K562 (cell line): ENCODE measurements around the gene ITGA11. TPM values are rescaled to one million over a fixed set of nuclear protein-coding genes. Genes with fewer than 3 reads are reported as not detected.

Source experiments
- ATF3 ChIP-seq, 2 experiments: fragments of 450-650 bp in 1 of 2; sonication (generic) in 1 of 2; formaldehyde crosslinking in 1 of 2; IDR thresholded peaks in 1 of 2; conservative IDR thresholded peaks in 1 of 2; 2 replicates each; pipeline versions ENCODE4 v1.6.1 to v1.8.1; 2016 to 2023; ENCODE audit warnings: mild to moderate bottlenecking in 2 of 2, moderate library complexity in 2 of 2, inconsistent platforms in 1 of 2, missing genetic modification reagents in 1 of 2
- BRD9 ChIP-seq: fragments of 450-650 bp; IDR thresholded peaks from 2 replicates; pipeline ENCODE4 v1.6.1; 2018; ENCODE audit warnings: low read depth; ENCODE audit not compliant: partially characterized antibody
- CHCHD3 ChIP-seq: fragments of 250-450 bp; sonication (Bioruptor Pico); IDR thresholded peaks from 2 replicates; pipeline ENCODE4 v2.1.2; 2022; ENCODE audit warnings: mild to moderate bottlenecking
- CTBP1 ChIP-seq: fragments of 450-650 bp; IDR thresholded peaks from 2 replicates; pipeline ENCODE4 v1.6.1; 2016; ENCODE audit warnings: borderline replicate concordance
- DMBX1 ChIP-seq: fragments of 250-450 bp; sonication (Bioruptor Pico); IDR thresholded peaks from 2 replicates; pipeline ENCODE4 v1.8.0; 2022; ENCODE audit warnings: inconsistent platforms, mild to moderate bottlenecking, moderate library complexity, borderline replicate concordance
- ELF2 ChIP-seq: fragments of 250-450 bp; sonication (Bioruptor Pico); IDR thresholded peaks from 2 replicates; pipeline ENCODE4 v1.5.0; 2021; ENCODE audit warnings: mild to moderate bottlenecking
- HSF4 ChIP-seq: fragments of 250-450 bp; sonication (Bioruptor Pico); IDR thresholded peaks from 2 replicates; pipeline ENCODE4 v2.1.2; 2022; ENCODE audit warnings: mild to moderate bottlenecking, moderate library complexity, borderline replicate concordance
- JUND ChIP-seq, 2 experiments: IDR thresholded peaks; 2 replicates in 1 of 2; 3 replicates in 1 of 2; pipeline ENCODE4 v1.6.1; 2011; ENCODE audit warnings: borderline replicate concordance in 2 of 2, low read depth in 2 of 2, low read length in 2 of 2, improper control_type of control experiment in 1 of 2, missing biosample characterization in 1 of 2, missing genetic modification characterization in 1 of 2, missing genetic modification reagents in 1 of 2
- LCOR ChIP-seq: sonication (generic); formaldehyde crosslinking; IDR thresholded peaks from 2 replicates; pipeline ENCODE4 v1.8.0; 2022; ENCODE audit warnings: mild to moderate bottlenecking, missing genetic modification reagents
- MLX ChIP-seq, 2 experiments: fragments of 450-650 bp in 1 of 2; sonication (generic) in 1 of 2; formaldehyde crosslinking; conservative IDR thresholded peaks; 2 replicates each; pipeline versions ENCODE4 v1.4.0 to v1.8.1; 2020 to 2022; ENCODE audit warnings: mild to moderate bottlenecking in 1 of 2, missing genetic modification reagents in 1 of 2
- MXD1 ChIP-seq: fragments of 250-450 bp; sonication (Bioruptor Pico); IDR thresholded peaks from 2 replicates; pipeline ENCODE4 v1.8.0; 2021; ENCODE audit warnings: borderline replicate concordance, mild to moderate bottlenecking, moderate library complexity; ENCODE audit not compliant: poor library complexity, severe bottlenecking
- PHTF2 ChIP-seq: fragments of 250-450 bp; sonication (Bioruptor Pico); IDR thresholded peaks from 2 replicates; pipeline ENCODE4 v1.5.0; 2021; ENCODE audit warnings: mild to moderate bottlenecking
- SMARCE1 ChIP-seq: fragments of 450-650 bp; IDR thresholded peaks from 2 replicates; pipeline ENCODE4 v1.7.1; 2016; ENCODE audit warnings: mild to moderate bottlenecking
- TCF3 ChIP-seq: sonication (generic); formaldehyde crosslinking; IDR thresholded peaks from 2 replicates; pipeline ENCODE4 v1.4.0; 2020; ENCODE audit warnings: mild to moderate bottlenecking, missing genetic modification reagents
- TRIM24 ChIP-seq, 2 experiments: fragments of 450-650 bp; IDR thresholded peaks; 2 replicates each; pipeline ENCODE4 v1.6.1; 2016
- polyA plus RNA-seq, 8 experiments: library from polyadenylated mRNA; depleted of rRNA in 4 of 8; stranded (reverse) in 5 of 8; unstranded in 3 of 8; fragments of >200 nt; fragmentation: Nextera tagmentation in 2 of 8; fragmentation: Illumina TruSeq in 1 of 8; extraction: Ambion mirVana in 2 of 8; extraction: Trizol in 1 of 8; gene quantifications; 2 replicates each; pipeline versions ENCODE4 v1.2.1 to v1.2.3, GENCODE V29; 2011 to 2014; ENCODE audit warnings: inconsistent platforms in 1 of 8, missing spikeins in 1 of 8
- total RNA-seq, 7 experiments: library from RNA; depleted of rRNA in 6 of 7; stranded (reverse); fragments of >200 nt in 6 of 7; fragmentation: Illumina TruSeq in 2 of 7; extraction: Trizol in 2 of 7; gene quantifications; 2 replicates each; pipeline versions ENCODE4 v1.2.1 to v1.2.3, GENCODE V29; 2011 to 2021; ENCODE audit warnings: low replicate concordance in 1 of 7
- TF ChIP-seq, protein P1 (sequence below): sonication (generic); formaldehyde crosslinking; IDR thresholded peaks from 2 replicates; pipeline ENCODE4 v1.8.0; 2023; ENCODE audit warnings: missing genetic modification reagents, mild to moderate bottlenecking, borderline replicate concordance
- TF ChIP-seq, protein P2 (sequence below): fragments of 450-650 bp; IDR thresholded peaks from 2 replicates; pipeline ENCODE4 v1.6.1; 2016; ENCODE audit warnings: mild to moderate bottlenecking

ITGA11 gene
- total and polyA plus RNA-seq, 9 of the 15 experiments (the other 6 are each of a cell fraction or from before 2014, with no cell fraction given): 0.01 TPM; not detected in 8

DNA sequence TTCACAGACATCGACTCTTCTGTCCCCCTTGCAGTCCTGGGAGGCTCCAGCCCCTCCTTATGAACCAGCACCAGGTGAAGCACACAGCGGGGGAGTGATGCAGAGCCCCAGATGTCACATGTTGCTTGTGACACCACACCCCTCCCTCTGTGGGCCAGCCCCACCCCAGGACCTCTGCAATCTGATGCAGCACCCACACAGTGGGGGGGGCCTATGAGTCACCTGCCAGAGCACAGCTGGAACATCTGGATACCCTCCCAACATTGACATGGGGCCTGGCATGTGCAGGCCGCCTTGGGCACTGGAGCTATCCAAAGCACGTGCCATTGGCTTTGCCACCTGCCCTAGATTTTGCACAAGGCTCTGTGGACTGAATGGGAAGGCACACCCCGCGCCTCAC is 83.9 kb downstream of the ITGA11 start (continued):
- TF ChIP-seq, protein P1, sequence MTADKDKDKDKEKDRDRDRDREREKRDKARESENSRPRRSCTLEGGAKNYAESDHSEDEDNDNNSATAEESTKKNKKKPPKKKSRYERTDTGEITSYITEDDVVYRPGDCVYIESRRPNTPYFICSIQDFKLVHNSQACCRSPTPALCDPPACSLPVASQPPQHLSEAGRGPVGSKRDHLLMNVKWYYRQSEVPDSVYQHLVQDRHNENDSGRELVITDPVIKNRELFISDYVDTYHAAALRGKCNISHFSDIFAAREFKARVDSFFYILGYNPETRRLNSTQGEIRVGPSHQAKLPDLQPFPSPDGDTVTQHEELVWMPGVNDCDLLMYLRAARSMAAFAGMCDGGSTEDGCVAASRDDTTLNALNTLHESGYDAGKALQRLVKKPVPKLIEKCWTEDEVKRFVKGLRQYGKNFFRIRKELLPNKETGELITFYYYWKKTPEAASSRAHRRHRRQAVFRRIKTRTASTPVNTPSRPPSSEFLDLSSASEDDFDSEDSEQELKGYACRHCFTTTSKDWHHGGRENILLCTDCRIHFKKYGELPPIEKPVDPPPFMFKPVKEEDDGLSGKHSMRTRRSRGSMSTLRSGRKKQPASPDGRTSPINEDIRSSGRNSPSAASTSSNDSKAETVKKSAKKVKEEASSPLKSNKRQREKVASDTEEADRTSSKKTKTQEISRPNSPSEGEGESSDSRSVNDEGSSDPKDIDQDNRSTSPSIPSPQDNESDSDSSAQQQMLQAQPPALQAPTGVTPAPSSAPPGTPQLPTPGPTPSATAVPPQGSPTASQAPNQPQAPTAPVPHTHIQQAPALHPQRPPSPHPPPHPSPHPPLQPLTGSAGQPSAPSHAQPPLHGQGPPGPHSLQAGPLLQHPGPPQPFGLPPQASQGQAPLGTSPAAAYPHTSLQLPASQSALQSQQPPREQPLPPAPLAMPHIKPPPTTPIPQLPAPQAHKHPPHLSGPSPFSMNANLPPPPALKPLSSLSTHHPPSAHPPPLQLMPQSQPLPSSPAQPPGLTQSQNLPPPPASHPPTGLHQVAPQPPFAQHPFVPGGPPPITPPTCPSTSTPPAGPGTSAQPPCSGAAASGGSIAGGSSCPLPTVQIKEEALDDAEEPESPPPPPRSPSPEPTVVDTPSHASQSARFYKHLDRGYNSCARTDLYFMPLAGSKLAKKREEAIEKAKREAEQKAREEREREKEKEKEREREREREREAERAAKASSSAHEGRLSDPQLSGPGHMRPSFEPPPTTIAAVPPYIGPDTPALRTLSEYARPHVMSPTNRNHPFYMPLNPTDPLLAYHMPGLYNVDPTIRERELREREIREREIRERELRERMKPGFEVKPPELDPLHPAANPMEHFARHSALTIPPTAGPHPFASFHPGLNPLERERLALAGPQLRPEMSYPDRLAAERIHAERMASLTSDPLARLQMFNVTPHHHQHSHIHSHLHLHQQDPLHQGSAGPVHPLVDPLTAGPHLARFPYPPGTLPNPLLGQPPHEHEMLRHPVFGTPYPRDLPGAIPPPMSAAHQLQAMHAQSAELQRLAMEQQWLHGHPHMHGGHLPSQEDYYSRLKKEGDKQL (CRISPR knock-in tag): no peak
- TF ChIP-seq LCOR (CRISPR knock-in tag): no peak
- TF ChIP-seq DMBX1 (CRISPR knock-in tag): no peak
- TF ChIP-seq ELF2 (CRISPR knock-in tag): no peak
- TF ChIP-seq ATF3 (IDR thresholded peaks at IDR 0.05): peak; percentile 80
- TF ChIP-seq ATF3 (CRISPR knock-in tag; conservative IDR thresholded peaks at IDR 0.05): no peak
- no peak for TF ChIP-seq CHCHD3 (CRISPR knock-in tag)
- TF ChIP-seq SMARCE1: 0 out of 2 replicates have a peak, but pooled peaks have one; percentile 18
- TF ChIP-seq BRD9: no peak
- peak; percentile 50 for TF ChIP-seq TCF3 (CRISPR knock-in tag)
- TF ChIP-seq, protein P2, sequence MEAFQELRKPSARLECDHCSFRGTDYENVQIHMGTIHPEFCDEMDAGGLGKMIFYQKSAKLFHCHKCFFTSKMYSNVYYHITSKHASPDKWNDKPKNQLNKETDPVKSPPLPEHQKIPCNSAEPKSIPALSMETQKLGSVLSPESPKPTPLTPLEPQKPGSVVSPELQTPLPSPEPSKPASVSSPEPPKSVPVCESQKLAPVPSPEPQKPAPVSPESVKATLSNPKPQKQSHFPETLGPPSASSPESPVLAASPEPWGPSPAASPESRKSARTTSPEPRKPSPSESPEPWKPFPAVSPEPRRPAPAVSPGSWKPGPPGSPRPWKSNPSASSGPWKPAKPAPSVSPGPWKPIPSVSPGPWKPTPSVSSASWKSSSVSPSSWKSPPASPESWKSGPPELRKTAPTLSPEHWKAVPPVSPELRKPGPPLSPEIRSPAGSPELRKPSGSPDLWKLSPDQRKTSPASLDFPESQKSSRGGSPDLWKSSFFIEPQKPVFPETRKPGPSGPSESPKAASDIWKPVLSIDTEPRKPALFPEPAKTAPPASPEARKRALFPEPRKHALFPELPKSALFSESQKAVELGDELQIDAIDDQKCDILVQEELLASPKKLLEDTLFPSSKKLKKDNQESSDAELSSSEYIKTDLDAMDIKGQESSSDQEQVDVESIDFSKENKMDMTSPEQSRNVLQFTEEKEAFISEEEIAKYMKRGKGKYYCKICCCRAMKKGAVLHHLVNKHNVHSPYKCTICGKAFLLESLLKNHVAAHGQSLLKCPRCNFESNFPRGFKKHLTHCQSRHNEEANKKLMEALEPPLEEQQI: no peak
- peak; percentile 44; the same call in 1 of the 2 replicates for TF ChIP-seq CTBP1
- TF ChIP-seq MLX (CRISPR knock-in tag; conservative IDR thresholded peaks at IDR 0.05): no peak
- TF ChIP-seq PHTF2 (CRISPR knock-in tag): no peak
- peak; percentile 88 for TF ChIP-seq JUND (IDR thresholded peaks at IDR 0.05; ENCODE audit: borderline replicate concordance, low read depth, low read length)
- peak; percentile 70; the same call in 2 of the 3 replicates for TF ChIP-seq JUND (tag; IDR thresholded peaks at IDR 0.05; ENCODE audit: borderline replicate concordance, low read depth, low read length)
- TF ChIP-seq HSF4 (CRISPR knock-in tag): no peak
- TF ChIP-seq MXD1: no peak
- TF ChIP-seq TRIM24 (IDR thresholded peaks at IDR 0.05): peak in 1 of 2 experiments; percentile 16; a peak in 1 of 4 replicates
